K562 treated with DMSO at 1 percent for 4 hours (cell line): ENCODE measurements around the gene IGSF22. TPM values are rescaled to one million over a fixed set of nuclear protein-coding genes. Genes with fewer than 3 reads are reported as not detected.

Experiments used
- total RNA-seq: library from RNA; unstranded; fragments of 300-600 nt; gene quantifications from 2 replicates; pipeline ENCODE4 v1.2.3, GENCODE V29; 2022; ENCODE audit not compliant: insufficient read depth

The IGSF22 gene
- not detected in 2 replicates for total RNA-seq

DNA sequence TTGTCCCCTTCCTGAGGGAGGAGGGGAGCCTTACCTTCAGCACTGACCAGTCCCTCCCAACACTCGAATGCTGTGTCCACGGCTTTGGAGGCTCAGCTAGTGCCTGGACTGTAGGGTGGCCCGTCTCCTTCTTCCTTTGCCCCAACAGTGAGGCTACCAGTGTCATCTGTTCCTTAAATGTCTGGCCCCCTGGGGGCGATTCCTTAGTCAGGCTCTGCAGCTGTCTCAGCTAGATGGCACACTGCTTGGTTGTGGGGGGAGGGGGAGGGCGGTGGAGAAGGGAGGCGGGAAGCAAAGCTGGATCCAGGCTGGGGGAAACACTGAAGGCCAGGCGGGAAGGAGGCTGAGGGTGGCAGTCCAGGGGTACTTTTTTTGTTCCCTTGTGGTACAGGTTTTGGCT, at the start of gene IGSF22:
IGSF22 (minus strand) TSS at position 149 of the 400 bp plus-strand sequence. CDS start 1,952 bp downstream, outside the sequence.

GRCh38 chr11:18698341-18699268, 27.4 kb downstream of the IGSF22 start, which contains the start of gene TMEM86A:
Gene TMEM86A, plus strand, starts transcription at chr11:18698779. Its CDS starts 108 bp downstream, at chr11:18698887.

Other genes with a start within 250 kb of the IGSF22 start
- gene TSG101, start 199.2 kb downstream of the IGSF22 start, total RNA-seq = 56.3 and 67.8 TPM in 2 replicates
- 8.2 and 8.7 TPM in 2 replicates for gene UEVLD, start 137.5 kb downstream of the IGSF22 start, total RNA-seq
- gene MISFA, start 126.4 kb downstream of the IGSF22 start, total RNA-seq = not detected in 2 replicates
- 11.0 and 16.6 TPM in 2 replicates for gene SPTY2D1, start 91.8 kb downstream of the IGSF22 start, total RNA-seq
- 0.84 and 1.6 TPM in 2 replicates for gene TMEM86A, start 27.4 kb downstream of the IGSF22 start, total RNA-seq
- gene PTPN5, start 65.6 kb upstream of the IGSF22 start, total RNA-seq = not detected in 2 replicates
- gene MRGPRX1, start 213.2 kb upstream of the IGSF22 start, total RNA-seq = not detected in 2 replicates